Suprapubic skin (tissue), 4 donors: ENCODE measurements around the gene C3orf52. TPM values are rescaled to one million over a fixed set of nuclear protein-coding genes. Genes with fewer than 3 reads are reported as not detected.

Source experiments
- DNase-seq, 2 donors: peaks; one replicate each; pipeline ENCODE4 v3.0.0-alpha.2; 2019; ENCODE audit warnings: low spot score in 2 of 2
- H3K27ac ChIP-seq: fragments of 200-600 bp; sonication (generic); one replicate; pipeline ENCODE4 v1.5.1; 2019
- H3K27me3 ChIP-seq: fragments of 200-600 bp; sonication (generic); one replicate; pipeline ENCODE4 v1.5.1; 2019
- H3K36me3 ChIP-seq: fragments of 200-600 bp; sonication (generic); one replicate; pipeline ENCODE4 v1.5.1; 2019
- H3K4me1 ChIP-seq: fragments of 200-600 bp; sonication (generic); one replicate; pipeline ENCODE4 v1.5.1; 2019
- H3K4me3 ChIP-seq: fragments of 200-600 bp; sonication (generic); one replicate; pipeline ENCODE4 v1.5.1; 2019; ENCODE audit warnings: mild to moderate bottlenecking
- H3K9me3 ChIP-seq: fragments of 200-600 bp; sonication (generic); one replicate; pipeline ENCODE4 v1.5.1; 2019
- EP300 ChIP-seq: sonication (generic); formaldehyde crosslinking; IDR thresholded peaks from one replicate; pipeline ENCODE4 v1.6.1; 2017; ENCODE audit warnings: antibody characterized with exemption
- POLR2A ChIP-seq, 2 donors: fragments of 450-650 bp; IDR thresholded peaks; one replicate each; pipeline ENCODE4 v1.6.1; 2017; ENCODE audit warnings: antibody characterized with exemption in 2 of 2, mild to moderate bottlenecking in 2 of 2, moderate library complexity in 2 of 2
- POLR2AphosphoS5 ChIP-seq, 3 donors: sonication (generic); formaldehyde crosslinking; IDR thresholded peaks; one replicate each; pipeline ENCODE4 v1.6.1; 2017; ENCODE audit warnings: antibody characterized with exemption in 3 of 3
- WGBS: methylation state at CpG from one replicate; pipeline ENCODE4 v1.1.5; 2018; 5-methylcytosine and 5-hydroxymethylcytosine counted together
- total RNA-seq, 4 donors: library from RNA; depleted of rRNA; stranded (reverse); fragments of >200 nt; gene quantifications; one replicate each; pipeline ENCODE4 v1.1.0, GENCODE V29; 2016
- TF ChIP-seq, protein P1 (sequence below), 2 donors: fragments of 200-600 bp in 1 of 2; fragments of 450-650 bp in 1 of 2; sonication (generic) in 1 of 2; IDR thresholded peaks; one replicate each; pipeline ENCODE4 v1.5.1; 2016 to 2019; ENCODE audit warnings: antibody characterized with exemption in 2 of 2, mild to moderate bottlenecking in 1 of 2, moderate library complexity in 1 of 2

The C3orf52 gene
- total RNA-seq, 4 donors from 2014 or later, result 78.8 to 183 (median 96.7) TPM

DNA sequence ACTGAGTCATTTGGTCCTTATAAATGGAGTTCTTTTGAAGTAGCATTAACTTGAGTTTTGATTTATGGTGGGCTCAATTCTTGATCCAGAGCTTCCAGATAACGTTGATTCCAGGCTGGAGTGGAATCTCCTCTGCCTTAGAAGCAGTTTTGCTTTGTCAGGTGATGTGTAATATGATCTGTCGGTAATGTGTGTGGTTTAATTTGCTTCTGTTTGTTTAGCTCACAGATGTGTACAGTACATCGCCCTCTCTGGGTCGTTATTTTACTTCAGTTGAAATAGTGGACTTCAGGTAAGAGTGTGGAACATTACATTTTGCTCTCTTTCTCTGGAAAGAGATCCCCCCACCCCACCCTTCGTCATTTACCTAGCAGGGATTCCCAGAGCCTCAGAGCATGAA is 23.1 kb downstream of the C3orf52 start:
- WGBS, result 58% methylated on average over 5 of the region's 5 CpGs
- Histone ChIP-seq H3K36me3 (no peaks in the 10 kb centered on the region), H3K27ac (no peak overlapping the region), H3K27me3 (no peaks in the 10 kb centered on the region), H3K4me3 (no peak overlapping the region), H3K4me1 (peaks cover 4% of the 10 kb centered on the region), H3K9me3 (no peaks in the 10 kb centered on the region)
- no peak for DNase-seq
- TF ChIP-seq POLR2A (IDR thresholded peaks at IDR 0.05) (no peak), EP300 (no peak), POLR2AphosphoS5 (IDR thresholded peaks at IDR 0.05) (no peak)
- TF ChIP-seq, protein P1, sequence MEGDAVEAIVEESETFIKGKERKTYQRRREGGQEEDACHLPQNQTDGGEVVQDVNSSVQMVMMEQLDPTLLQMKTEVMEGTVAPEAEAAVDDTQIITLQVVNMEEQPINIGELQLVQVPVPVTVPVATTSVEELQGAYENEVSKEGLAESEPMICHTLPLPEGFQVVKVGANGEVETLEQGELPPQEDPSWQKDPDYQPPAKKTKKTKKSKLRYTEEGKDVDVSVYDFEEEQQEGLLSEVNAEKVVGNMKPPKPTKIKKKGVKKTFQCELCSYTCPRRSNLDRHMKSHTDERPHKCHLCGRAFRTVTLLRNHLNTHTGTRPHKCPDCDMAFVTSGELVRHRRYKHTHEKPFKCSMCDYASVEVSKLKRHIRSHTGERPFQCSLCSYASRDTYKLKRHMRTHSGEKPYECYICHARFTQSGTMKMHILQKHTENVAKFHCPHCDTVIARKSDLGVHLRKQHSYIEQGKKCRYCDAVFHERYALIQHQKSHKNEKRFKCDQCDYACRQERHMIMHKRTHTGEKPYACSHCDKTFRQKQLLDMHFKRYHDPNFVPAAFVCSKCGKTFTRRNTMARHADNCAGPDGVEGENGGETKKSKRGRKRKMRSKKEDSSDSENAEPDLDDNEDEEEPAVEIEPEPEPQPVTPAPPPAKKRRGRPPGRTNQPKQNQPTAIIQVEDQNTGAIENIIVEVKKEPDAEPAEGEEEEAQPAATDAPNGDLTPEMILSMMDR (IDR thresholded peaks at IDR 0.05), result no peak

DNA sequence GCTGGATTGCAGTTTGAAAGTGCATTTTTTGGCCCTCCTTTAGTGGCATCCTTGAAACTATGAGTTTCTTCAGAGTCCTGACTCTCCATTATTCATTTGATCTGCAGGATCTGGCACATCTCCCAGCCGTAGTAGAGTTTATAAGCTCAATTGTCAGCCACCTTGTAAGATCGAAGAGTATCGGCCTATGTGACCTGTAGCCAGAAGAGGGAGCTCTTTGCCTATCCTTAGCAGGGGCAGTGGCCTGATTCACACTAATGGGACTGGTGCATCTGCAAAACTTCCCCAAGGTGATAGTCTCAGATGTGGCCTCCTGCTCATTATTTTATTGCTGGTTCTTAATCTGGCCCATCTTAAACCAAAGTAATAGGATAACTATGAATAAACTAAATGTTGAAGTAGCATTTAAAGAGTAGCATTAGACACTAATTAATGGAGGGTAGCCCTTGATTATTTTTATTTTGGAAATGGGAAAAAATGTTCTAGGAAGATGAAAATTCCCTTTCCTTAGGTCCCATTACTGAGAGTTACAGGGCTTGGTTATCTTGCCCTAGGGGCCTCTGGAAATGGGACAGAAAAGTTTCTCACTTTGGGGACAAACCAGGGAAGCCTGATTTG is 25.7 kb downstream of the C3orf52 start:
- DNase-seq, result no peak
- no peaks in the 10 kb centered on the region for H3K36me3 ChIP-seq
- no peak overlapping the region for H3K4me3 ChIP-seq
- H3K27ac ChIP-seq, result no peak overlapping the region
- no peaks in the 10 kb centered on the region for H3K9me3 ChIP-seq
- no peaks in the 10 kb centered on the region for H3K27me3 ChIP-seq
- TF ChIP-seq, protein P1 (IDR thresholded peaks at IDR 0.05), result peak; percentile 11 to 59
- no peak for TF ChIP-seq POLR2A (IDR thresholded peaks at IDR 0.05)
- TF ChIP-seq EP300, result no peak
- peaks cover 4% of the 10 kb centered on the region for H3K4me1 ChIP-seq
- 23% methylated on average over 3 of the region's 3 CpGs for WGBS

DNA sequence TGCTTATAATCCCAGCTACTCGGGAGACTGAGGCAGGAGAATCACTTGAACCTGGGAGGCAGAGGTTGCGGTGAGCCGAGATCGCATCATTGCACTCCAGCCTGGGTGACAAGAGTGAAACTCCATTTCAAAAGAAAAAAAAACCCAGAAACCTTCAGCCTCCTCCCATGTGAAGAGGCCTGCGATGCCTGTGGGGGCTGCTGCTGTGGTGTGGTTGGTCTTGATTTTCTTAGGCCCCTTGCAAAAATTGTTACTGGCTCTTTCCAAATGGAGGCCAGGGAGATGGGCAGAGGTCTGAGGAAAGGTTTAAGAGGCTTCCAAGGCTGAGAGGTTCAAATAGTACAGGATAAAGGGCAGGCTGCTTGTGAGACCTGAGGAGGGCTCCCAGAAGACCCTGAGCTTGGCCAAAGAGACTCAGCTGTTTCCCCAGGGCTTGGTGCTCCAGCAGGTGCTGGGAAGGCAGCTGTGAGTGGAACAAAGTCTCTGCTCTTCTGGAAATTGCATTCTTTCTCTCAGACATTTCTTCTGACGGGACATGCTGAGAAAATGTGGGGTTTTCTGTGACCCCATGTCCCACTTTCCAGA is 28.5 kb downstream of the C3orf52 start:
- Histone ChIP-seq H3K9me3 (no peaks in the 10 kb centered on the region), H3K4me3 (no peak overlapping the region), H3K27ac (no peak overlapping the region), H3K27me3 (no peaks in the 10 kb centered on the region), H3K36me3 (no peaks in the 10 kb centered on the region), H3K4me1 (peaks cover 4% of the 10 kb centered on the region)
- 96% methylated on average over 6 of the region's 6 CpGs for WGBS
- TF ChIP-seq POLR2AphosphoS5 (IDR thresholded peaks at IDR 0.05) (no peak), POLR2A (IDR thresholded peaks at IDR 0.05) (no peak), EP300 (no peak)
- TF ChIP-seq, protein P1 (IDR thresholded peaks at IDR 0.05), result no peak
- DNase-seq, result no peak

DNA sequence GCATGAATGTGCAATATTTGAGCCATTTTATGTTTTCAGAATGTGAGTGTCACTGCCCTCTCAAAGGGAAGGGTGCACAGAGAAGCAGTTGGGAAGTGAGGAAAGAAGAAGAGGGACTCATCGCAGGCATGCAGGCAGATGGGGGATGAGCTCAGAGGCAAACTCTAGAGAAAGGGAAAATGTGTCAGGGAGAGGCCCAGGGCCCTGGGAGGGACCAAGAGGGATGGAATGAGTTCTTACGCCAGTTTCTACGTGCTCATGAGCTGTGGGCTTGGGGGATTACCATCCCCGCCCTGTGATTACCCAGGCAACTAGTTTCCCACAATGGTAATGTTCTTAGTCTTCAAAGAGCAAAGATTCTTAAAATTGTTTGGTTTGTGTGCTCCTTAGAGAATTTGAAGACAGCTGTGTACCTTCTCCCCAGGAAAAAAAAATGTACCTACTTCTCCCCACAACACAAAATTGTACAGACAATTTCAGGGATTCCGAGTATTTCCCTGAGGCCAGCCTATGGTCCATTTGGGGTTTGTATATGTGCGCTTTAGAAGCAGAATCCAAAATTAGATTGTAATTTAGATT is 29.1 kb downstream of the C3orf52 start:
- WGBS, result 81% methylated on average over 6 of the region's 6 CpGs
- Histone ChIP-seq H3K4me1 (peaks cover 4% of the 10 kb centered on the region), H3K27ac (no peak overlapping the region), H3K9me3 (no peaks in the 10 kb centered on the region), H3K36me3 (no peaks in the 10 kb centered on the region), H3K27me3 (no peaks in the 10 kb centered on the region), H3K4me3 (no peak overlapping the region)
- TF ChIP-seq, protein P1 (IDR thresholded peaks at IDR 0.05), result no peak
- TF ChIP-seq POLR2A (IDR thresholded peaks at IDR 0.05) (no peak), POLR2AphosphoS5 (IDR thresholded peaks at IDR 0.05) (no peak), EP300 (no peak)
- no peak for DNase-seq

DNA sequence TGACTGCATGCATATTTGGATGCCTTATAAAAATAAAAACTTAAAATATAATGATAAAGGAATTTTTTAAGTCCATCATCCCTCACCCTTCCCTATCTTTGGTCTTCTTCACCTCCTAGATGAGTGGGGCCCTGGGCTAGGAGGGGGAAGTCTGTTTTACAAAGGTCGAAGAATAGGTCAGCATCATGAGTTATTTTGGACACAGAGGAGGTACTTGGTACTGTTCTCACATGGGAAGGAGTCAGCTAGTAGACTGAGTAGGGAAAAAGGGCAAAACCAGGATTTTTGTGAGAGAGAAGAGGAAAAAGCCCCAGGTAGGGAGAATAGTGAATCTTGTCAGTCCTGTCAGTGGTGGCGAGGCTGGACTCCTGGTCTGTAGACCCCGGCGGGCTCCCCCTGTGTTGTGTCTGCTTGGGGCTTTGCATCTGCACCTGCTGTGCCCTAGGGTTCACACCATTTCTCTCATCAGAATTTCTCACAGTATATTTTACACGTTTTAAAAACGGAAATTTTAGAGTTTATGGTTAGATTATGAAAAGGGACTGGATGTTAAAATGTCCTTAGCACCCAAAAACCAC is 29.7 kb downstream of the C3orf52 start:
- TF ChIP-seq POLR2A (IDR thresholded peaks at IDR 0.05) (no peak), POLR2AphosphoS5 (IDR thresholded peaks at IDR 0.05) (no peak), EP300 (no peak)
- TF ChIP-seq, protein P1 (IDR thresholded peaks at IDR 0.05), result no peak
- DNase-seq, result no peak
- 90% methylated on average over 6 of the region's 6 CpGs for WGBS

More for the DNA sequence above, 29.7 kb downstream of the C3orf52 start:
- no peaks in the 10 kb centered on the region for H3K9me3 ChIP-seq
- no peaks in the 10 kb centered on the region for H3K36me3 ChIP-seq
- H3K27me3 ChIP-seq, result no peaks in the 10 kb centered on the region
- no peak overlapping the region for H3K27ac ChIP-seq
- H3K4me1 ChIP-seq, result peaks cover 4% of the 10 kb centered on the region
- no peak overlapping the region for H3K4me3 ChIP-seq
